Mesodermal cell (in vitro differentiated cells): ENCODE results near the gene DCAF6.

Experiments used
- H3K27ac ChIP-seq: 2 replicates; pipeline ENCODE4 v1.7.0; 2013; ENCODE audit warnings: mild to moderate bottlenecking, low read depth, low read length, moderate library complexity; ENCODE audit not compliant: severe bottlenecking
- H3K36me3 ChIP-seq: 2 replicates; pipeline ENCODE4 v1.7.1; 2013; ENCODE audit warnings: mild to moderate bottlenecking, low read length, moderate library complexity; ENCODE audit not compliant: control insufficient read depth, insufficient read depth
- H3K4me1 ChIP-seq: one replicate; pipeline ENCODE4 v1.7.1; 2013; ENCODE audit warnings: mild to moderate bottlenecking, low read length; ENCODE audit not compliant: insufficient read depth, control insufficient read depth, poor library complexity, severe bottlenecking
- H3K4me3 ChIP-seq: 2 replicates; pipeline ENCODE4 v1.7.0; 2013; ENCODE audit warnings: low read length, control low read depth, mild to moderate bottlenecking; ENCODE audit not compliant: insufficient read depth, poor library complexity, severe bottlenecking; ENCODE audit errors: extremely low read depth
- H3K9me3 ChIP-seq: 2 replicates; pipeline ENCODE4 v1.7.1; 2013; ENCODE audit warnings: mild to moderate bottlenecking, low read length, moderate library complexity; ENCODE audit not compliant: control insufficient read depth
- WGBS, 2 experiments: methylation state at CpG; one replicate each; pipeline ENCODE4 v1.1.5; 2013; ENCODE audit warnings: missing lambda C conversion rate in 2 of 2; ENCODE audit not compliant: insufficient coverage in 2 of 2; 5-methylcytosine and 5-hydroxymethylcytosine counted together

DCAF6 gene

GRCh38 chr1:168101336-168101735, 164.9 kb downstream of the DCAF6 start:
- peaks cover 64% of the 10 kb centered on the region for H3K36me3 ChIP-seq
- no peak overlapping the region for H3K27ac ChIP-seq
- no peak overlapping the region for H3K4me3 ChIP-seq
- WGBS, 2 experiments, result 93 to 99% methylated on average over 7 of the region's 8 CpGs
- no peaks in the 10 kb centered on the region for H3K4me1 ChIP-seq
- no peaks in the 10 kb centered on the region for H3K9me3 ChIP-seq

GRCh38 chr1:168102487-168102886, 166.0 kb downstream of the DCAF6 start:
- no CpG with 5 or more reads among the region's 1 CpG for WGBS, 2 experiments
- no peak overlapping the region for H3K27ac ChIP-seq
- H3K4me1 ChIP-seq, result no peaks in the 10 kb centered on the region
- no peak overlapping the region for H3K4me3 ChIP-seq
- peaks cover 53% of the 10 kb centered on the region for H3K36me3 ChIP-seq
- H3K9me3 ChIP-seq, result no peaks in the 10 kb centered on the region

- Histone ChIP-seq H3K9me3 (no peaks in the 10 kb centered on the region), H3K27ac (no peak overlapping the region), H3K4me3 (no peak overlapping the region), H3K36me3 (peaks cover 42% of the 10 kb centered on the region), H3K4me1 (no peaks in the 10 kb centered on the region)
- 97 to 100% methylated on average over 7 to 11 of the region's 11 CpGs for WGBS, 2 experiments
Measured at GRCh38 chr1:168104535-168104934, 168.1 kb downstream of the DCAF6 start.

- no peak overlapping the region for H3K27ac ChIP-seq
- no peaks in the 10 kb centered on the region for H3K4me1 ChIP-seq
- H3K4me3 ChIP-seq, result no peak overlapping the region
- 100% methylated on average over 2 of the region's 6 CpGs; no CpG with 5 or more reads in 1 of the 2 experiments for WGBS, 2 experiments
- no peaks in the 10 kb centered on the region for H3K9me3 ChIP-seq
- peaks cover 52% of the 10 kb centered on the region for H3K36me3 ChIP-seq
Measured at GRCh38 chr1:168105846-168106245, 169.4 kb downstream of the DCAF6 start.

- no peak overlapping the region for H3K4me3 ChIP-seq
- peaks cover 57% of the 10 kb centered on the region for H3K36me3 ChIP-seq
- no peaks in the 10 kb centered on the region for H3K9me3 ChIP-seq
- 81 to 85% methylated on average over 8 of the region's 8 CpGs for WGBS, 2 experiments
- no peaks in the 10 kb centered on the region for H3K4me1 ChIP-seq
- no peak overlapping the region for H3K27ac ChIP-seq
Measured at GRCh38 chr1:168106274-168106673, 169.8 kb downstream of the DCAF6 start.

GRCh38 chr1:168110896-168111545, 174.5 kb downstream of the DCAF6 start:
- Histone ChIP-seq H3K36me3 (peaks cover 34% of the 10 kb centered on the region), H3K27ac (no peak overlapping the region), H3K9me3 (no peaks in the 10 kb centered on the region), H3K4me3 (no peak overlapping the region), H3K4me1 (peaks cover 6% of the 10 kb centered on the region)
- 89 to 91% methylated on average over 5 of the region's 7 CpGs for WGBS, 2 experiments

GRCh38 chr1:168112673-168113305, 176.3 kb downstream of the DCAF6 start:
- Histone ChIP-seq H3K27ac (peak overlapping the region; percentile 53), H3K9me3 (no peaks in the 10 kb centered on the region), H3K4me3 (no peak overlapping the region), H3K36me3 (peaks cover 49% of the 10 kb centered on the region), H3K4me1 (peaks cover 6% of the 10 kb centered on the region)
- WGBS, 2 experiments, result 95 to 96% methylated on average over 5 to 6 of the region's 6 CpGs

GRCh38 chr1:168114845-168115244, 178.4 kb downstream of the DCAF6 start:
- Histone ChIP-seq H3K36me3 (peaks cover 39% of the 10 kb centered on the region), H3K4me3 (no peak overlapping the region), H3K4me1 (peaks cover 6% of the 10 kb centered on the region), H3K27ac (no peak overlapping the region), H3K9me3 (no peaks in the 10 kb centered on the region)
- 92 to 94% methylated on average over 4 to 6 of the region's 6 CpGs for WGBS, 2 experiments

- H3K27ac ChIP-seq, result no peak overlapping the region
- 79 to 92% methylated on average over 2 to 5 of the region's 6 CpGs for WGBS, 2 experiments
- H3K36me3 ChIP-seq, result peaks cover 27% of the 10 kb centered on the region
Measured at GRCh38 chr1:168116327-168116799, 179.9 kb downstream of the DCAF6 start.

GRCh38 chr1:168119750-168120149, 183.3 kb downstream of the DCAF6 start:
- peaks cover 37% of the 10 kb centered on the region for H3K36me3 ChIP-seq
- no peaks in the 10 kb centered on the region for H3K9me3 ChIP-seq
- no peak overlapping the region for H3K4me3 ChIP-seq
- no peaks in the 10 kb centered on the region for H3K4me1 ChIP-seq
- H3K27ac ChIP-seq, result no peak overlapping the region
- WGBS, 2 experiments, result 98% methylated on average over 4 of the region's 4 CpGs

More at GRCh38 chr1:168116327-168116799, 179.9 kb downstream of the DCAF6 start:
- Histone ChIP-seq H3K9me3 (no peaks in the 10 kb centered on the region), H3K4me1 (peaks cover 6% of the 10 kb centered on the region), H3K4me3 (no peak overlapping the region)
